ENCODE data around the gene KRTAP10-2. TPM values are rescaled to one million over a fixed set of nuclear protein-coding genes. Genes with fewer than 3 reads are reported as not detected.
"Not testable (repeated sequence)": the region's sequence is repeated elsewhere in the genome, so short reads cannot be mapped to it uniquely, and the experiment has no call there.

The KRTAP10-2 gene
- total and polyA plus RNA-seq, 2 donors, result not detected

GRCh38 chr21:44583800-44584147 lies 32.5 kb upstream of the KRTAP10-2 start:
- no peaks in the 10 kb centered on the region for H3K4me1 ChIP-seq (ENCODE audit: control insufficient read depth in 2 of 2, insufficient read depth in 2 of 2, low read length in 2 of 2)
- no peak for DNase-seq (ENCODE audit: low read depth in 6 of 9, low spot score in 9 of 9)
- H3K9me3 ChIP-seq (ENCODE audit: control insufficient read depth in 2 of 2, insufficient read depth in 1 of 2, low read length in 1 of 2), result peaks cover 3 to 24% of the 10 kb centered on the region in 2 donors
- H3K27ac ChIP-seq (ENCODE audit: low read depth in 1 of 2, low read length in 1 of 2), result no peak overlapping the region
- no peak overlapping the region for H3K4me3 ChIP-seq (ENCODE audit: low read length in 2 of 2)
- peaks cover 0 to 2% of the 10 kb centered on the region in 2 donors for H3K27me3 ChIP-seq (ENCODE audit: control insufficient read depth in 2 of 2, insufficient read depth in 1 of 2, low read length in 1 of 2)
- 80% methylated on average over 6 of the region's 6 CpGs for WGBS
- no peaks in the 10 kb centered on the region for H3K36me3 ChIP-seq (ENCODE audit: control insufficient read depth in 2 of 2, insufficient read depth in 2 of 2, low read length in 1 of 2)

GRCh38 chr21:44583089-44583799 lies 31.9 kb upstream of the KRTAP10-2 start:
- DNase-seq (ENCODE audit: low read depth in 6 of 9, low spot score in 9 of 9), result no peak
- Histone ChIP-seq H3K27me3 (ENCODE audit: control insufficient read depth in 2 of 2, insufficient read depth in 1 of 2, low read length in 1 of 2) (peaks cover 0 to 2% of the 10 kb centered on the region in 2 donors), H3K4me3 (ENCODE audit: low read length in 2 of 2) (no peak overlapping the region), H3K36me3 (ENCODE audit: control insufficient read depth in 2 of 2, insufficient read depth in 2 of 2, low read length in 1 of 2) (no peaks in the 10 kb centered on the region), H3K27ac (ENCODE audit: low read depth in 1 of 2, low read length in 1 of 2) (no peak overlapping the region), H3K9me3 (ENCODE audit: control insufficient read depth in 2 of 2, insufficient read depth in 1 of 2, low read length in 1 of 2) (peaks cover 3 to 26% of the 10 kb centered on the region in 2 donors), H3K4me1 (ENCODE audit: control insufficient read depth in 2 of 2, insufficient read depth in 2 of 2, low read length in 2 of 2) (no peaks in the 10 kb centered on the region)
- 55% methylated on average over 11 of the region's 11 CpGs for WGBS

- peaks cover 0 to 2% of the 10 kb centered on the region in 2 donors for H3K27me3 ChIP-seq (ENCODE audit: control insufficient read depth in 2 of 2, insufficient read depth in 1 of 2, low read length in 1 of 2)
- H3K27ac ChIP-seq (ENCODE audit: low read depth in 1 of 2, low read length in 1 of 2), result no peak overlapping the region
Observed at GRCh38 chr21:44582055-44582454, 30.8 kb upstream of the KRTAP10-2 start.

GRCh38 chr21:44581158-44581557 lies 29.9 kb upstream of the KRTAP10-2 start:
- DNase-seq (ENCODE audit: low read depth in 6 of 9, low spot score in 9 of 9), result no peak
- Histone ChIP-seq H3K27ac (ENCODE audit: low read depth in 1 of 2, low read length in 1 of 2) (no peak overlapping the region), H3K4me1 (ENCODE audit: control insufficient read depth in 2 of 2, insufficient read depth in 2 of 2, low read length in 2 of 2) (no peaks in the 10 kb centered on the region), H3K27me3 (ENCODE audit: control insufficient read depth in 2 of 2, insufficient read depth in 1 of 2, low read length in 1 of 2) (peaks cover 0 to 2% of the 10 kb centered on the region in 2 donors), H3K36me3 (ENCODE audit: control insufficient read depth in 2 of 2, insufficient read depth in 2 of 2, low read length in 1 of 2) (no peaks in the 10 kb centered on the region), H3K9me3 (ENCODE audit: control insufficient read depth in 2 of 2, insufficient read depth in 1 of 2, low read length in 1 of 2) (peaks cover 4 to 26% of the 10 kb centered on the region in 2 donors), H3K4me3 (ENCODE audit: low read length in 2 of 2) (no peak overlapping the region)
- 88% methylated on average over 3 of the region's 3 CpGs for WGBS

More at GRCh38 chr21:44582055-44582454, 30.8 kb upstream of the KRTAP10-2 start:
- DNase-seq (ENCODE audit: low read depth in 6 of 9, low spot score in 9 of 9), result no peak
- no peaks in the 10 kb centered on the region for H3K36me3 ChIP-seq (ENCODE audit: control insufficient read depth in 2 of 2, insufficient read depth in 2 of 2, low read length in 1 of 2)
- H3K4me3 ChIP-seq (ENCODE audit: low read length in 2 of 2), result no peak overlapping the region
- 83% methylated on average over 15 of the region's 15 CpGs for WGBS
- no peaks in the 10 kb centered on the region for H3K4me1 ChIP-seq (ENCODE audit: control insufficient read depth in 2 of 2, insufficient read depth in 2 of 2, low read length in 2 of 2)
- peaks cover 3 to 26% of the 10 kb centered on the region in 2 donors for H3K9me3 ChIP-seq (ENCODE audit: control insufficient read depth in 2 of 2, insufficient read depth in 1 of 2, low read length in 1 of 2)

GRCh38 chr21:44580231-44580821 lies 29.0 kb upstream of the KRTAP10-2 start, which contains the start of gene KRTAP10-5:
Gene KRTAP10-5, minus strand, starts transcription at chr21:44580604. Its CDS starts 26 bp downstream, at chr21:44580578.
- not testable (repeated sequence) for H3K27ac ChIP-seq (ENCODE audit: low read depth in 1 of 2, low read length in 1 of 2); H3K4me1 ChIP-seq (ENCODE audit: control insufficient read depth in 2 of 2, insufficient read depth in 2 of 2, low read length in 2 of 2); DNase-seq (ENCODE audit: low read depth in 6 of 9, low spot score in 9 of 9); H3K27me3 ChIP-seq (ENCODE audit: control insufficient read depth in 2 of 2, insufficient read depth in 1 of 2, low read length in 1 of 2); H3K4me3 ChIP-seq (ENCODE audit: low read length in 2 of 2); H3K36me3 ChIP-seq (ENCODE audit: control insufficient read depth in 2 of 2, insufficient read depth in 2 of 2, low read length in 1 of 2)
- H3K9me3 ChIP-seq (ENCODE audit: control insufficient read depth in 2 of 2, insufficient read depth in 1 of 2, low read length in 1 of 2), result peaks cover 4 to 26% of the 10 kb centered on the region in 2 donors
- 58% methylated on average over 19 of the region's 19 CpGs for WGBS

- H3K27me3 ChIP-seq (ENCODE audit: control insufficient read depth in 2 of 2, insufficient read depth in 1 of 2, low read length in 1 of 2), result peaks cover 0 to 6% of the 10 kb centered on the region in 2 donors
- no peaks in the 10 kb centered on the region for H3K36me3 ChIP-seq (ENCODE audit: control insufficient read depth in 2 of 2, insufficient read depth in 2 of 2, low read length in 1 of 2)
- no peak overlapping the region for H3K27ac ChIP-seq (ENCODE audit: low read depth in 1 of 2, low read length in 1 of 2)
- DNase-seq (ENCODE audit: low read depth in 6 of 9, low spot score in 9 of 9), result no peak
- 80% methylated on average over 7 of the region's 7 CpGs for WGBS
- H3K4me3 ChIP-seq (ENCODE audit: low read length in 2 of 2), result no peak overlapping the region
- peaks cover 4 to 26% of the 10 kb centered on the region in 2 donors for H3K9me3 ChIP-seq (ENCODE audit: control insufficient read depth in 2 of 2, insufficient read depth in 1 of 2, low read length in 1 of 2)
- no peaks in the 10 kb centered on the region for H3K4me1 ChIP-seq (ENCODE audit: control insufficient read depth in 2 of 2, insufficient read depth in 2 of 2, low read length in 2 of 2)
Observed at GRCh38 chr21:44579833-44580144, 28.5 kb upstream of the KRTAP10-2 start.

- Histone ChIP-seq H3K4me3 (ENCODE audit: low read length in 2 of 2) (no peak overlapping the region), H3K36me3 (ENCODE audit: control insufficient read depth in 2 of 2, insufficient read depth in 2 of 2, low read length in 1 of 2) (no peaks in the 10 kb centered on the region), H3K9me3 (ENCODE audit: control insufficient read depth in 2 of 2, insufficient read depth in 1 of 2, low read length in 1 of 2) (peaks cover 4 to 26% of the 10 kb centered on the region in 2 donors), H3K27ac (ENCODE audit: low read depth in 1 of 2, low read length in 1 of 2) (no peak overlapping the region), H3K27me3 (ENCODE audit: control insufficient read depth in 2 of 2, insufficient read depth in 1 of 2, low read length in 1 of 2) (peaks cover 0 to 7% of the 10 kb centered on the region in 2 donors), H3K4me1 (ENCODE audit: control insufficient read depth in 2 of 2, insufficient read depth in 2 of 2, low read length in 2 of 2) (no peaks in the 10 kb centered on the region)
- DNase-seq (ENCODE audit: low read depth in 6 of 9, low spot score in 9 of 9), result no peak
- WGBS, result 84% methylated on average over 22 of the region's 22 CpGs
Observed at GRCh38 chr21:44579056-44579832, 27.9 kb upstream of the KRTAP10-2 start.

- Histone ChIP-seq H3K9me3 (ENCODE audit: control insufficient read depth in 2 of 2, insufficient read depth in 1 of 2, low read length in 1 of 2) (peaks cover 4 to 26% of the 10 kb centered on the region in 2 donors), H3K4me1 (ENCODE audit: control insufficient read depth in 2 of 2, insufficient read depth in 2 of 2, low read length in 2 of 2) (no peaks in the 10 kb centered on the region), H3K36me3 (ENCODE audit: control insufficient read depth in 2 of 2, insufficient read depth in 2 of 2, low read length in 1 of 2) (no peaks in the 10 kb centered on the region), H3K4me3 (ENCODE audit: low read length in 2 of 2) (no peak overlapping the region), H3K27ac (ENCODE audit: low read depth in 1 of 2, low read length in 1 of 2) (no peak overlapping the region), H3K27me3 (ENCODE audit: control insufficient read depth in 2 of 2, insufficient read depth in 1 of 2, low read length in 1 of 2) (peaks cover 0 to 7% of the 10 kb centered on the region in 2 donors)
- no peak for DNase-seq (ENCODE audit: low read depth in 6 of 9, low spot score in 9 of 9)
- 95% methylated on average over 17 of the region's 17 CpGs for WGBS
Observed at GRCh38 chr21:44578371-44579055, 27.2 kb upstream of the KRTAP10-2 start.
